Measurements from ENCODE around the gene MAP2K5. TPM values are rescaled to one million over a fixed set of nuclear protein-coding genes. Genes with fewer than 3 reads are reported as not detected.

The MAP2K5 gene
- total and polyA plus RNA-seq, 4 donors: 3.8 to 6.4 (median 5.6) TPM

GRCh38 chr15:67685008-67685599 is 142.6 kb downstream of the MAP2K5 start (continued):
- TF ChIP-seq REST (IDR thresholded peaks at IDR 0.05) (no peak), FOXA1 (IDR thresholded peaks at IDR 0.05) (no peak)

GRCh38 chr15:67685716-67686115 is 143.2 kb downstream of the MAP2K5 start:
- Histone ChIP-seq H3K4me3 (ENCODE audit: low read depth in 1 of 3, low read length in 3 of 3) (no peak overlapping the region), H3K9me3 (ENCODE audit: control insufficient read depth in 4 of 4, low read length in 3 of 4) (peaks cover 0 to 16% (median 5%) of the 10 kb centered on the region in 4 donors)
- 97% methylated on average over 2 of the region's 2 CpGs for WGBS

More at GRCh38 chr15:67685716-67686115, 143.2 kb downstream of the MAP2K5 start:
- DNase-seq (ENCODE audit: low spot score): no peak
- H3K36me3 ChIP-seq (ENCODE audit: control insufficient read depth in 4 of 4, insufficient read depth in 3 of 4, low read depth in 1 of 4, low read length in 3 of 4): no peaks in the 10 kb centered on the region
- no peak overlapping the region for H3K9ac ChIP-seq (ENCODE audit: low read depth in 1 of 2, low read length in 2 of 2)
- TF ChIP-seq ZBTB33 (IDR thresholded peaks at IDR 0.05) (no peak), RXRA (IDR thresholded peaks at IDR 0.05) (no peak), TAF1 (conservative IDR thresholded peaks at IDR 0.05) (no peak), ATF3 (IDR thresholded peaks at IDR 0.05) (no peak), REST (IDR thresholded peaks at IDR 0.05) (no peak), YY1 (IDR thresholded peaks at IDR 0.05) (no peak), FOXA1 (IDR thresholded peaks at IDR 0.05) (no peak), HNF4A (conservative IDR thresholded peaks at IDR 0.05) (no peak), NR2F2 (IDR thresholded peaks at IDR 0.05) (no peak), JUND (IDR thresholded peaks at IDR 0.05) (no peak), MAX (IDR thresholded peaks at IDR 0.05) (no peak), SP1 (IDR thresholded peaks at IDR 0.05) (no peak), FOXA2 (IDR thresholded peaks at IDR 0.05) (no peak), HNF4G (IDR thresholded peaks at IDR 0.05) (no peak), EGR1 (IDR thresholded peaks at IDR 0.05; ENCODE audit: low read depth in 2 of 2) (no peak), CTCF (IDR thresholded peaks at IDR 0.05; ENCODE audit: low read depth, low read length, missing input control) (no peak), RAD21 (IDR thresholded peaks at IDR 0.05) (no peak), GABPA (IDR thresholded peaks at IDR 0.05 in 1 of 2, conservative IDR thresholded peaks at IDR 0.05 in 1 of 2) (no peak)
- no peaks in the 10 kb centered on the region for H3K4me1 ChIP-seq (ENCODE audit: control insufficient read depth in 4 of 4, insufficient read depth in 4 of 4, low read length in 3 of 4)
- H3K27ac ChIP-seq (ENCODE audit: low read depth in 1 of 2, low read length in 2 of 2): no peak overlapping the region
- no peaks in the 10 kb centered on the region for H3K27me3 ChIP-seq (ENCODE audit: control insufficient read depth in 4 of 4, insufficient read depth in 4 of 4, low read length in 3 of 4)

Data from liver (tissue), 9 donors.